Stimulated activated CD8-positive, alpha-beta memory T cell treated with anti-CD3 and anti-CD28 coated beads, Interleukin-2, amount 100 ng/mL, for 48 hours (primary cell): ENCODE measurements around the gene FITM2.
A peak's percentile ranks its signal among the peaks of the same experiment; 100 is the strongest.
"Not testable (repeated sequence)": the region's sequence is repeated elsewhere in the genome, so short reads cannot be mapped to it uniquely, and the experiment has no call there.

Experiments used
- DNase-seq, 2 donors: peaks; one replicate each; pipeline ENCODE4 v3.0.0-alpha.2; 2020; ENCODE audit warnings: low read depth in 2 of 2

FITM2 gene, protein sequence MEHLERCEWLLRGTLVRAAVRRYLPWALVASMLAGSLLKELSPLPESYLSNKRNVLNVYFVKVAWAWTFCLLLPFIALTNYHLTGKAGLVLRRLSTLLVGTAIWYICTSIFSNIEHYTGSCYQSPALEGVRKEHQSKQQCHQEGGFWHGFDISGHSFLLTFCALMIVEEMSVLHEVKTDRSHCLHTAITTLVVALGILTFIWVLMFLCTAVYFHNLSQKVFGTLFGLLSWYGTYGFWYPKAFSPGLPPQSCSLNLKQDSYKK

GRCh38 chr20:44310664-44311639, at the start of gene FITM2:
Gene FITM2 (minus strand): TSS chr20:44311202. CDS start chr20:44311148, 54 bp downstream.
- peak; percentile 97 to 98 for DNase-seq

GRCh38 chr20:44360221-44360620, 49.2 kb upstream of the FITM2 start:
- DNase-seq: no peak

DNA sequence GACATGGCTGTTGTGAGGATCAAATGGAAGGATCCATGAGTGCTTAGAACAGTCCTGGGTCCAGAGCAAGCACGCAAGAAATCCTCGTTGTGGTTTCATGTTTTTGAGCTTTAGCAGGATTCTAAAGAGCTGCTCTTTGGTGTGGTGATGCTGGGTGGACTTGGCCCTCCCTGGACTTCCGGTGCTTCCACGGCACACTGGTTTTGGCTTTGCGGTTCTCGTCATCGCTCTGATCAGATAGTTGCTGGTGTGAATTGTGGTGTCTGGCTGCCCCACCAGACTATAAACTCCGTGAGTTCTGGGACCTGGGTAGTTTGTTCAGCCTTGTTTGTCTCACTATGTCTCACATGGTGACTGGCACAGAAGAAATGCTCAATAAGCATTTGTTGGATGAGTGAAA, 47.8 kb upstream of the FITM2 start:
- no peak for DNase-seq

GRCh38 chr20:44357555-44358125, 46.6 kb upstream of the FITM2 start:
- no peak for DNase-seq

DNA sequence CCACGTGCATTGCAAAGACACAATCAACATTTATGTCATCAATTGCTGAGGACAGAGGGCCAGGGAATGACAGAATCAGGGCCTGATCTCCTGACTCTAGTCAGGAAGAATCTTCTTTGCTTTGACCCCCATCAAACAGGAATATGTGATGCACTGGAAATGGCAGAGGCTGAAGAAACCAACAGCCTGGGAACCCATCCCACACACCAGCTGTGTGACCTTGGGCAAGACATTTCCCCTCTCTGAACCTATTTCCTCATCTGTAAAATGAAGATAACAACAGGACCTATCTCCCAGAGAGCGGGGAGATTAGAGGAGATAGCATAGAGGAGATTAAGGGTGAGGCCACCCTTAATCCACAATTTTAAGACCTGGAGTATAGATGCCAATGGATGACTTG, 46.0 kb upstream of the FITM2 start:
- DNase-seq: no peak

DNA sequence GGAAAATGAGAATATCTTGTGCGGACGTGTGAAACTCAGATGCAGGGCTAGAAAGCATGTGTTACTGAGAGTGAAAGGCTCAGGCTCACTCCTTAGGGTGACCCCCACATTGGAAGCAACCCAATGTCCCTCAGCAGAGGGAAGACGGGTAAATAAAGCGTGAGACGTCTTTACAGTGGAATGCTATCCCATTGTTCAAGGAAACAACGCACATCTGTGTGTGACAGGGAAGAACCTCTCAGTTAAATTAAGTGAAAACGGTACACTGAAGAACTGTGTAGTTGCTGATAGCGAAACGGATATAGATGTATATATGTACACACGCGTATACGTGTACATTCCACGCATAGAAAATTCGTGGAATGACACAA, 45.3 kb upstream of the FITM2 start:
- no peak for DNase-seq

DNA sequence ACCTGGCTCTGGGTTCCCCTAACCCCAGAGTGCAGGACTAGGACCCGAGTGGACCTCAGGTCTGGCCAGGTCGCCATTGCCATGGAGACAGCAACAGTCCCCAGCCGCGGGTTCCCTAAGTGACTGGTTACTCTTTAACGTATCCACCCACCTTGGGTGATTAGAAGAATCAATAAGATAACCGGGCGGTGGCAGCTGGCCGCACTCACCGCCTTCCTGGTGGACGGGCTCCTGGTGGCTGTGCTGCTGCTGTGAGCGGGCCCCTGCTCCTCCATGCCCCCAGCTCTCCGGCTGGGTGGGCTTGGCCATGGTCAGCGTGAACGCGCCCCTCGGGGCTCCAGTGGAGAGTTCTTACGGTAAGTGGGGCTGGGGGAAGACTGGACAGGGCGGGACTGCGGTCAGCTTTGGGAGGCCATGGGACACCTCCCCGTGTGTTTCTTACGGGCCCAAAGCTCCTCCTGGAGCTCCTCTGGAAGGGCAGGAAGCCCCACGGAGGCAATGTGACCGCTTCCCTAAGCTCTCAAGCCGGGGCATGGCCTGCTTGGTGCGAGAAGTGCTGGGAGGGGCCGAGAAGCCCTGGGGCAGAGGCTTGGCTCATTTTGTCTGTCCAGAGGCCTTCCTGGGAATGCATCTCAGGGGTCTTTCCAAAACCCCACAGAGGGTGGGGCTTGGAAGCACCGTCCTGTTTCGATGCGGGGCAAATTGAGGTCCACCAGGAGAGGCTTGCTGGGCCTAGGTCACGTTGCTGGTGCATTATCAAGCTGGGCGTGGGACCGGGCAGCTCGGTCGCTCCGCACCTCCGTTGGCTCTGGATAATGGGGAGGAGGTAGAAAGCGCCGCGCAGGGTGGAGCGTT, 44.7 kb upstream of the FITM2 start, which contains the start of gene HNF4A:
HNF4A (plus strand) TSS at position 202 of the 855 bp plus-strand sequence; CDS start at position 308, 106 bp downstream.
- no peak for DNase-seq

DNA sequence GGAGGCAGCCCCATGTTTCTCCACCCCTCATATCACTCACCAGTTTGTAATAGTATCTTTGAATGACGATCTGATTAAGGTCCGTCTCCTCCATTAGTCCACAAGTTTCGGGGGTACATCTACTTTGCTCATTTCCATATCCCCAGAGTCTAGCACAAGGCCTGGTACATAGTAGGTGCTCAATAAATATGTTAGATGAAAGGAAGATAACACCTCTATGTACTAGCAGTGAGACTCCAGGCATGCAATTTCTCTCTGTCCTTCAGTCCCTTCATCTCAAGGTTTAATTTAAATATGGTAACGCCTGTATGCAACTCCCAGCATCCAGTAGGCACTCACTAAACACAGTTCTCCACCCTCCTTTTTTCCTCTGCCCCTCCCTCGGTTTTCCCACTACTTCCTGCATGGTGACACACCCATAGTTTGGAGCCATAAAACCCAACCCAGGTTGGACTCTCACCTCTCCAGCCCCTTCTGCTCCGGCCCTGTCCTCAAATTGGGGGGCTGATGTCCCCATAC, 44.0 kb upstream of the FITM2 start:
- DNase-seq: no peak

DNA sequence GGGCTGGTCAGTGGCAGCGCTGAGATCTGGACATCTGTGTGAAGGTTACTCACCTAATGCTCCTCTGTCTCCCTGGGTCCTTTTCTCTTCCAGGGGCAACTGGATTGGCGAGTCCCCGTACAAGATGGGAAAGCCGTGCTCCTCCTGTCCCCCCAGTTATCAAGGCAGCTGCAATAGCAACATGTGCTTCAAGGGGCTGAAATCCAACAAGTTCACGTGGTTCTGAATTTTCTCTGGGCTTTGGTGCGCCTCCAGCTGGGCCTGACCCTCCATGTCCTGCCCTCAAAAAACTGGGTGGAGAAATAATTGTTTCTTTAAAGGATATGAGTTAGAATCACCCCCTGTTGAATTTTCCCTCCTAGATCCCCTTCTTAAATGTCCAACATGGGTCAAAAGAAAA, 39.6 kb upstream of the FITM2 start:
- DNase-seq: no peak

GRCh38 chr20:44349349-44349748, 38.3 kb upstream of the FITM2 start:
- no peak for DNase-seq

GRCh38 chr20:44348168-44348659, 37.2 kb upstream of the FITM2 start:
- no peak for DNase-seq

DNA sequence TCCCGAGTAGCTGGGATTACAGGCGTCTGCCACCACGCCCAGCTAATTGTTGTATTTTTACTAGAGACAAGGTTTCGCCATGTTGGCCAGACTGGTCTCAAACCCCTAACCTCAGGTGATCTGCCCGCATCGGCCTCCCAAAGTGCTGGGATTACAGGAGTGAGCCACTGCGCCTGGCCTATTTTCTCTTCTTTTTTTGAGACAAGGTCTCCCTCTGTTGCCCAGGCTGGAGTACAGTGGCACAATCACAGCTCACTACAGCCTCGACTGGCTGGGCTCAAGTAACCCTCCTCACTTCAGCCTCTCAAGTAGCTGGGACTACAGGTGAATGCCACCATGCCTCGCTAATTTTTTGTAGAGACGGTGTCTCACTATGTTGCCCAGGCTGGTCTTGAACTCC, 34.9 kb upstream of the FITM2 start:
- not testable (repeated sequence) for DNase-seq

DNA sequence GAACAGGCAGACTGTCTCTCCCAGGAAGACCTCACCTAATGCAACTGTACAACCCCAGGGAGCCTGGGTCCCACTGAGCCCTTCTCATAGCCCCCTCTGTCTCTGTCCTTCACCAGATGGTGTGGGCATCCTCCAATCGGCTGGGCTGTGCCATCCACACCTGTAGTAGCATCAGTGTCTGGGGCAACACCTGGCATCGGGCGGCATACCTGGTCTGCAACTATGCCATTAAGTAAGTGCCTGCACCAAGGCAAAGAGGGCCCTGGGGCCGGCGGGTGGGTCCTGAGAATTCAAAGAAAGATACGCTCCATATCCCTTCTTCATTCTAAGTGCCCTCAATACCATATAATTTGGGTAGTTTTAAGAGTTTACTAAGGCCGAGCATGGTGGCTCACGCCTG, 34.1 kb upstream of the FITM2 start:
- no peak for DNase-seq

DNA sequence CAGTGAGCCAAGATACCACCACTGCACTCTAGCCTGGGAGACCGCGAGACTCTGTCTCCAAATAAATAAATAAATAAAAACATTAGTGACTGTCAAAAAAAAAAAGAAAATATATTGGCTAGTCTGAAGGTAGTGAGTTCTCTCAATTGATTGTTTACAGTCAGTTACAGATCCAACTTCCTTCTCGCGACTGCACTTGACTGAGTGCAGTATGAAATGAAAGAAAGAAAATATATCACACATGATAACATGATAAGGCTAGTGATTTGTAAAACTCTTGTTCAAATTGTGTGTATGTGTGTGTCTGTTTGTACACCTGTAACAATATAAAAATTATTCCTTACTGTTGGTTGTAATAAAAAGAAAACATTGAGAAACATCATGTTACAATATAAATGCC, 33.7 kb upstream of the FITM2 start:
- DNase-seq: no peak

DNA sequence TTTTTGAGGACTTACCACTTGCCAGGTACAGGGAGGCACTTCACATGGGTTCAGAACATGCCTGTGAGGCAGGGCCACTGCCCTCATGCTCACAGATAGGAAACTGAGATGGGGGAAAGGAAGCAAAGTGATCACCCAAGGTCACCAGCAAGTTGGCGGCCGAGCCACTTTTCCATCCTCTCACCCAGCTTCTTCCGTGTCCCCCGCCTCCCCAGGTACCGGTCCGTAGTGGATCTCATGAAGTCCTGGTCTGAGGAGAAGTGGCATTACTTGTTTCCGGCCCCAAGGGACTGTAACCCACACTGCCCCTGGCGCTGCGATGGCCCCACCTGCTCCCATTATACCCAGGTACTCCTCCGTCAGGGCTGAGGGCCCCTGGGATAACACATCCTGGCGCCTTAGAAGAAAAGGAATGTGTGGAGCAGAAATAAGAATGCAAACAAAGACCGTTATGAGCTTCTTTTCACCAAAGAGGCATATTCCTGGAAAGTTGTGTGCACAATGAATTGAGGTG, 32.2 kb upstream of the FITM2 start:
- no peak for DNase-seq

- DNase-seq: no peak
Measured at GRCh38 chr20:44342248-44342647, 31.2 kb upstream of the FITM2 start.

DNA sequence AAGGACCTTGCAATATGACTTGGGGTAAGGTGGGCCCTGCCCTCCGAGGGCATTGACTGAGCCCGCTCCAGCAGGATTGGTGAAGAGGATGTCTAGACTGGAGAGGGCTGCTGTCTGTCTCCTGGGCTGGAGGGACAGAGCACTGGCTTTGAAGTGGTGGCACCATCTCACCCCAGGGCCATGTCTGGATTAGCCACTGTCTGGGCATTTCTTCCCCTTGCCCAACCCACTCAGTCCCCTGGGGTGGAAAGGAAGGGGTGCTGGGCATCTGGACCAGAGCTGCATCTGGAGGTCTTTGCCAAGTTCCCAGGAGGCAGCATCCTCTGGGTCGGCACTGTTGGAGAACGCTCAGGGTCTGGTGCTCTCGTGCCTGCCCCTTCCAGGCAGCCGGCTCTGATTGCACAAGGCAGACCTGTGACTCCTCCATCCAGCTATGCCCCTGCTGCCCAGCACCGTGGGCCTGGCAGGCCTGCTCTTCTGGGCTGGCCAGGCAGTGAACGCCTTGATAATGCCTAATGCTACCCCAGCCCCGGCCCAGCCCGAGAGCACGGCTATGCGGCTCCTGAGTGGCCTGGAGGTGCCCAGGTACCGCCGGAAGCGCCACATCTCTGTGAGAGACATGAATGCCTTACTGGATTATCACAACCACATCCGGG, 25.9 kb upstream of the FITM2 start, which contains the start of gene R3HDML:
R3HDML (plus strand) TSS at position 319 of the 656 bp plus-strand sequence; CDS start at position 434, 115 bp downstream.
- DNase-seq: no peak

GRCh38 chr20:44336086-44336485, 25.1 kb upstream of the FITM2 start:
- no peak for DNase-seq

DNA sequence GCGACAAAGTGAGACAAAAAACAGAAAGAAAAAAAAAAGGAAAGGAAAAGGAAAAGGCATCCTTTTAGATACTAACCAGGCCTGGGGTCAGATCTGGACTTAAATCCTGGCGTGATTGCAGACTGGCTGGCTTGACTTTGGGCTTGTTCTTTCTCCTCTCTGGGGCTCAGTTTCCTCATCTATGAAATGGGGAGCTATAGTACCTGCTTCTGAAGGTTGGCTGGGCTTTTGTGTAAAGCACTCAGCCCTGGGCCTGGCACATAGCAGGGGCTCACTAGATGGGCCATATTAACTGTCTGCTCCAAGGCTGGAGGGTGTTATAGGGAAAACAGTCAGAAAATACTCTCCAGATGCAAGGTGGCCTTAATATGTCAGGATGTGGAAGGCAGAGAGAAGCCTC, 24.7 kb upstream of the FITM2 start:
- no peak for DNase-seq

DNA sequence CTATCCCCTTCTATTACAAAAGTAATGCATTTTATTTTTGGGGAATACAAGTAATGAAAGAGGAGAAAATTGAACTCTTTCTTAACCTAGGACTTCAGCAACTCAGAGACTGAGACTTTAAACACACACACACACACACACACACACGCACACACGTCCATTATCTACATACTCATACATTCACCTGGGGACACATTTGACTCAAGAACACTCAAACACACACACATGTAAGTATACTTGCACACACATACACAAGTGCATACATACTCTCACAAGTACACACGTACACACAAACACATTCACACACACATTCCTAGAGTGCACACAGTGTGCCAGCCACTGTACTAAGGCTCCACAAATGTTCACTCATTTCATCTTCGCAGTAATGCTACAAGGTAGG, 23.7 kb upstream of the FITM2 start:
- DNase-seq: no peak
